Activated CD4-positive, alpha-beta T cell treated with anti-CD3 and anti-CD28 coated beads, Interleukin-2, amount 10 ng/mL, durations not matched to agents 7 days and 5 days (primary cell): ENCODE measurements around the gene SLC8A1. TPM values are rescaled to one million over a fixed set of nuclear protein-coding genes. Genes with fewer than 3 reads are reported as not detected.

ENCODE experiments used
- CTCF ChIA-PET: fragments of 350-600 bp; sonication (Branson Sonifier 250); formaldehyde crosslinking; loops from one replicate; lab custom pipeline; 2021; ENCODE audit warnings: antibody characterized with exemption; lab: Charles Lee
- POLR2A ChIA-PET: fragments of 350-600 bp; sonication (Branson Sonifier 250); formaldehyde crosslinking; loops from one replicate; lab custom pipeline; 2021; ENCODE audit warnings: antibody characterized with exemption; lab: Charles Lee
- DNase-seq: peaks from one replicate; pipeline ENCODE4 v3.0.0-alpha.2; 2020
- H3K27ac Mint-ChIP-seq: one replicate; pipeline ENCODE4 v1.8.0; 2021; ENCODE audit warnings: mild to moderate bottlenecking, moderate library complexity, mixed read lengths
- H3K27me3 Mint-ChIP-seq: one replicate; pipeline ENCODE4 v1.8.0; 2021; ENCODE audit warnings: mixed read lengths
- H3K36me3 Mint-ChIP-seq: one replicate; pipeline ENCODE4 v1.8.0; 2021; ENCODE audit warnings: low read depth, mixed read lengths
- H3K4me1 Mint-ChIP-seq: one replicate; pipeline ENCODE4 v1.8.0; 2021; ENCODE audit warnings: mixed read lengths
- H3K4me3 Mint-ChIP-seq: one replicate; pipeline ENCODE4 v1.8.0; 2021; ENCODE audit warnings: mild to moderate bottlenecking, moderate library complexity, mixed read lengths
- H3K9me3 Mint-ChIP-seq: one replicate; pipeline ENCODE4 v1.8.0; 2021; ENCODE audit warnings: mixed read lengths
- total RNA-seq, 2 experiments: library from RNA; stranded (reverse); gene quantifications; one replicate each; pipeline ENCODE4 v1.2.3, GENCODE V29; 2021

Gene SLC8A1
- total RNA-seq, 2 experiments from 2014 or later: 0.50 to 0.56 TPM

GRCh38 chr2:40348665-40349064, 103.2 kb downstream of the SLC8A1 start:
- POLR2A ChIA-PET: no interaction called here
- no peak for DNase-seq
- Mint-ChIP-seq H3K4me1 (no peaks in the 10 kb centered on the region), H3K36me3 (no peaks in the 10 kb centered on the region), H3K4me3 (no peak overlapping the region), H3K27ac (no peak overlapping the region), H3K9me3 (no peaks in the 10 kb centered on the region), H3K27me3 (no peaks in the 10 kb centered on the region)
- CTCF ChIA-PET: no interaction called here

DNA sequence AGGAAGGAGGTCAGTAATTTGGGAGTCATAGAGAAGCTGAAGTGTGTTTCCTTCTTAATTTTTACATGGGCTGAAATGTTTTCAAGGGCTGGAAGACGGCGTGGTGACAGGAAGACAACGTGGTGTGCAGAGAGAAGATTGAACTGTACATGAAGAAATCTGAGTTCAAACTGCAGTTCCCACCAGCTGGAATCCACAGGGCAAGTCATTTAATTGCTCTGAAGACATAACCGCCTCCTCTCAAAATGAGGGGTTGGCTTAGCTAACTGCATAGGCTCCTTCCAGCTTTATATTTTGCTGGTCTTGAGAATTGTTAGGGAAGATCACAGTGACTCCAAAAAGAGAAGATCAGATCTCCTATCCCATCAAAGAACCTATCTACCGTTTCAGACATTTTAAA, 103.9 kb downstream of the SLC8A1 start:
- Mint-ChIP-seq H3K4me1 (no peaks in the 10 kb centered on the region), H3K27ac (no peak overlapping the region), H3K27me3 (no peaks in the 10 kb centered on the region), H3K36me3 (no peaks in the 10 kb centered on the region), H3K4me3 (no peak overlapping the region), H3K9me3 (no peaks in the 10 kb centered on the region)
- no peak for DNase-seq
- ChIA-PET POLR2A (no interaction called here), CTCF (interaction anchor here (0.6 kb wide), 1 partner anchor 754 kb away, joined by 5 read pairs; no protein-coding TSS in a partner anchor)

DNA sequence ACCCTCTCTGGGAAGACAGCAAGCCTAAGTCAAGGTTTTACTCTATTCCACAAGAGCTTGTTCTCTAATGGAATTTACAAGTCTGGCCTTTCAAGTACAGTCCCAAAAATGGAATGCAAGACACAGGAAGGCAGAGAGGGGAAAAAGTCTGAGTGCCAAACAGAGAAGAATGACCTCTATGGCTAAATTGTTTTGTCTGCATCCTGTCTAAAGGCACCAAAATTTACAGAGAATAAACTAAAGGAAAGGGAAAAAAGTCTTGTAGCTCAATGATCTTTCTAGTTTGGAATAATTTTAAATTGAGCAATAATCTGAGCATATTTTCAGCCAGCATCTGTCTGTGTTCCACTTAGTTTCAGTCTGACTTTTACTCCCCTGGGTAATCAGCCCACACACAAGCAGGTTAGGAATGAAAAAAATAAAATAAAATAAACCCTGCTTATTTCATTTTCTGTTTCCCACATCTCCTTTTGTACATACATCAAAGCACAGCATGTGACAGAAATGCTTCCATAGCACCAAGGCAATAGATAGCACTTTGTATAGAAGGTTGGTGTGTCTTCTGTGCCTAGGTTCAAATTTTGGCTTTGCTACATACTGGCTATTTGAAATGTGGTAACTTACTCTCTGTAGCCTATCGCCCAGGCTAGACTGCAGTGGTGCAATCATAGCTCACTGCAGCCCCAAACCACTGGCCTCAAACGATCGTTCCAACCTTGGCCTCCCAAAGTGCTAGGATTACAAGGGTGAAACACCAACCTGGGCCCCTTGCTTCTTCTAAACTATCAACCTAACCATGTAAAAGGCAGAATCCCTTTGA, 105.1 kb downstream of the SLC8A1 start:
- no peaks in the 10 kb centered on the region for H3K9me3 Mint-ChIP-seq
- ChIA-PET CTCF (no interaction called here), POLR2A (no interaction called here)
- no peak overlapping the region for H3K4me3 Mint-ChIP-seq
- no peaks in the 10 kb centered on the region for H3K4me1 Mint-ChIP-seq
- no peaks in the 10 kb centered on the region for H3K36me3 Mint-ChIP-seq
- H3K27ac Mint-ChIP-seq: no peak overlapping the region
- no peaks in the 10 kb centered on the region for H3K27me3 Mint-ChIP-seq
- DNase-seq: no peak

- Mint-ChIP-seq H3K27ac (no peak overlapping the region), H3K9me3 (no peaks in the 10 kb centered on the region), H3K4me1 (no peaks in the 10 kb centered on the region), H3K27me3 (no peaks in the 10 kb centered on the region), H3K4me3 (no peak overlapping the region), H3K36me3 (no peaks in the 10 kb centered on the region)
- CTCF ChIA-PET: no interaction called here
- no peak for DNase-seq
- POLR2A ChIA-PET: no interaction called here
These were observed 107.5 kb downstream of the SLC8A1 start for GRCh38 chr2:40344364-40344763.

DNA sequence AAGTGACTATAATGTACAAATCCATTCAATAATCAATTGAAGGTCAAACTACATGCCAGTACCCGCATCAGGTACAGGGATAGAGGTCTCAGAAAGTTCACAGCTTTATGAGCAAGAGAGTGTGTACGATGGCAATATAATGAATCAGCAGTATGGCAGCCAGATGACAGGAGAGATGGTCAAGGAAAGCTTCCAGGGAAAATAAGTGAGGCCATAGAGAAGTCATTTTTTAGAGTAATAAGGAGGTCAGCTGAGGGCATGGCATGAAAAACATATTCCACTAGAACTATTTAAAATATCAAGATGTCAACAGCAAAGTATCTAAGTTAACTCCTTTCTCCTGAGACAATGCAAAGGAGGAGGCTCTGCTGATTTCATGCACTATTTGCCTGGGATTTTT, 108.0 kb downstream of the SLC8A1 start:
- CTCF ChIA-PET: no interaction called here
- no peaks in the 10 kb centered on the region for H3K4me1 Mint-ChIP-seq
- H3K4me3 Mint-ChIP-seq: no peak overlapping the region

DNA sequence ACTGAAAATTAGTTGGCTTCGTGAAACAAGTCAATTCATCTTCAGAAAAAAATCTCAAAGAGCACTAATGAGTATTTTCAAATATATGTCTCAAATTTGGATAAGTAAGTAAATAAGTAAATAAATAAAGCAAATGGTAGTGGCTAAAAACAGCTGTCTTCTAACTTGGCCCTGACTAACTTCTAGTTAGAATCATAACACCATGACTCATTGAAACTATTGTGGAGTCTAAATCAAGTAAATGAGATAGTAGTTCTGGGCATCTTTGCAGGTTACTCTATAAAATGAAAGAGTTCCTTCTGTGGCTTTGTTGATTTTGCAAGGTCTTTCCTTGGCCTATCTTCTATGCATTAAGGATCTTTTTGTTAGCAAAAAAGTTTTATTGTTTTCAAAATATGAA, 110.7 kb downstream of the SLC8A1 start:
- POLR2A ChIA-PET: no interaction called here
- CTCF ChIA-PET: no interaction called here
- no peaks in the 10 kb centered on the region for H3K4me1 Mint-ChIP-seq
- no peaks in the 10 kb centered on the region for H3K27me3 Mint-ChIP-seq
- H3K9me3 Mint-ChIP-seq: no peaks in the 10 kb centered on the region
- no peak overlapping the region for H3K4me3 Mint-ChIP-seq
- H3K27ac Mint-ChIP-seq: no peak overlapping the region
- no peak for DNase-seq
- no peaks in the 10 kb centered on the region for H3K36me3 Mint-ChIP-seq

More for the DNA sequence above, 108.0 kb downstream of the SLC8A1 start:
- Mint-ChIP-seq H3K36me3 (no peaks in the 10 kb centered on the region), H3K27me3 (no peaks in the 10 kb centered on the region), H3K27ac (no peak overlapping the region), H3K9me3 (no peaks in the 10 kb centered on the region)
- POLR2A ChIA-PET: no interaction called here
- no peak for DNase-seq

- DNase-seq: no peak
- Mint-ChIP-seq H3K4me1 (no peaks in the 10 kb centered on the region), H3K4me3 (no peak overlapping the region), H3K36me3 (no peaks in the 10 kb centered on the region), H3K9me3 (no peaks in the 10 kb centered on the region), H3K27ac (no peak overlapping the region), H3K27me3 (no peaks in the 10 kb centered on the region)
- ChIA-PET POLR2A (no interaction called here), CTCF (no interaction called here)
These were observed 112.9 kb downstream of the SLC8A1 start for GRCh38 chr2:40339026-40339425.

- H3K27me3 Mint-ChIP-seq: no peaks in the 10 kb centered on the region
- no peak for DNase-seq
- H3K27ac Mint-ChIP-seq: no peak overlapping the region
- no peaks in the 10 kb centered on the region for H3K9me3 Mint-ChIP-seq
- H3K4me3 Mint-ChIP-seq: no peak overlapping the region
- H3K4me1 Mint-ChIP-seq: no peaks in the 10 kb centered on the region
- CTCF ChIA-PET: no interaction called here
- H3K36me3 Mint-ChIP-seq: no peaks in the 10 kb centered on the region
- POLR2A ChIA-PET: no interaction called here
These were observed 119.6 kb downstream of the SLC8A1 start for GRCh38 chr2:40332191-40332826.

DNA sequence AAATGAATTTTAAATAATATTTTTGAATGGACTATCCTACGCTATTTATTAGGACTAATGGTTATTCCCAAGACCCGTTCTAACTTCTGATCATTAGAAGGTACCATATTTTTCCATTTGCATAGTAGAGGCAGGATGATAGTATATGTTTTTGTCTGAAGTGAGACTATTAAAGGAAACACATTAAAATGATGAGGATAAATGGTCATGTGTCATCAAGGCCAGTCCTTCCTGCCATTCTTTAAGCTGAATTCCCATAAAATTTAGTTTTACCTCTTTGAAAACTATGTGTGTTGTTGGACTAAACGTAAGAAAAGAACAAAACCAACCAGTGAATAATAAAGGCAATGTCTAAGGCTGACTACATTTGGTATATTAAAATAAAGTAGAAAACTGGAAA, 121.8 kb downstream of the SLC8A1 start:
- no peak for DNase-seq
- H3K27ac Mint-ChIP-seq: no peak overlapping the region
- H3K36me3 Mint-ChIP-seq: no peaks in the 10 kb centered on the region
- ChIA-PET POLR2A (no interaction called here), CTCF (no interaction called here)
- no peaks in the 10 kb centered on the region for H3K4me1 Mint-ChIP-seq
- no peaks in the 10 kb centered on the region for H3K27me3 Mint-ChIP-seq
- no peak overlapping the region for H3K4me3 Mint-ChIP-seq
- H3K9me3 Mint-ChIP-seq: no peaks in the 10 kb centered on the region

DNA sequence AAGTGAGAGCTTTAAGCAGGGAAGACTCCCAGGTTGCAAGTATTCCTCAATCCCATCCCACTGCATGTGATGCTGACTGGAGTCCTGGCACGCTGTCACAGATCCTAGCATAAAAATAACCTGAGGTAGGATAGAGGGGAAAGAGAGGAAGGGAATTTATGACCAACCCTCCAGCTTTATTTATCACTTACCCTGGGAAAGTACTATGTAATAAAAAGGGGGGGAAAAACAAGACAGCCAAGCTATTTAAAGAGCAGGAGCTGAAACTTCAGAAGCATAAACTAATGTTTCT, 122.2 kb downstream of the SLC8A1 start:
- H3K36me3 Mint-ChIP-seq: no peaks in the 10 kb centered on the region
- H3K9me3 Mint-ChIP-seq: no peaks in the 10 kb centered on the region
- no peak overlapping the region for H3K4me3 Mint-ChIP-seq
- DNase-seq: no peak
- ChIA-PET CTCF (no interaction called here), POLR2A (no interaction called here)
- no peaks in the 10 kb centered on the region for H3K4me1 Mint-ChIP-seq
- no peaks in the 10 kb centered on the region for H3K27me3 Mint-ChIP-seq
- H3K27ac Mint-ChIP-seq: no peak overlapping the region

GRCh38 chr2:40325116-40325515, 126.8 kb downstream of the SLC8A1 start:
- POLR2A ChIA-PET: no interaction called here
- H3K4me3 Mint-ChIP-seq: no peak overlapping the region

GRCh38 chr2:40324656-40325055, 127.2 kb downstream of the SLC8A1 start:
- POLR2A ChIA-PET: no interaction called here
- no peaks in the 10 kb centered on the region for H3K4me1 Mint-ChIP-seq
- no peak overlapping the region for H3K4me3 Mint-ChIP-seq
- peaks cover 3% of the 10 kb centered on the region for H3K27me3 Mint-ChIP-seq
- no peaks in the 10 kb centered on the region for H3K36me3 Mint-ChIP-seq
- CTCF ChIA-PET: interaction anchor here (0.6 kb wide), 1 partner anchor 562 kb away, joined by 8 read pairs; no protein-coding TSS in a partner anchor
- no peak overlapping the region for H3K27ac Mint-ChIP-seq
- DNase-seq: no peak
- no peaks in the 10 kb centered on the region for H3K9me3 Mint-ChIP-seq

More at GRCh38 chr2:40325116-40325515, 126.8 kb downstream of the SLC8A1 start:
- H3K27ac Mint-ChIP-seq: no peak overlapping the region
- no peak for DNase-seq
- H3K9me3 Mint-ChIP-seq: no peaks in the 10 kb centered on the region
- no peaks in the 10 kb centered on the region for H3K4me1 Mint-ChIP-seq
- H3K27me3 Mint-ChIP-seq: peaks cover 3% of the 10 kb centered on the region
- CTCF ChIA-PET: no interaction called here
- no peaks in the 10 kb centered on the region for H3K36me3 Mint-ChIP-seq

DNA sequence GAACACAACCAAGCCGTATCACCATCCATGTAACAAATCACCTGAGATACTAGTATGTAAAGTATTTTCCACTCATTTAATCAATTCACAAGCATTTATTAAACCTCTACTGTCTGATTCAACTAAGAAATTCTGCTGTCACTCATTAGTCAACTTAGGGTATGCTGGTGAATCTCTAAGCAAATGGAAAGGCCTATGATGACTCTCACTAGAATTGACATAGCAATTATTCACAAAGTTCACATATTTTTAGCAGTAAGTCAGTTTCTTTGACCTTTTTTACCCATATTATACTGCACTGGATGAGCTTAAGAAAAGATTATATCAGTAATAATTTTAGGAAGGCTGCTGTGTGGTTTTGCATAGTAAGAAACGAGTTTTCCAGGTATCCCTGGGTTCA, 130.1 kb downstream of the SLC8A1 start:
- Mint-ChIP-seq H3K9me3 (no peaks in the 10 kb centered on the region), H3K27me3 (peaks cover 3% of the 10 kb centered on the region), H3K36me3 (no peaks in the 10 kb centered on the region), H3K4me3 (no peak overlapping the region), H3K4me1 (no peaks in the 10 kb centered on the region), H3K27ac (no peak overlapping the region)
- ChIA-PET POLR2A (no interaction called here), CTCF (no interaction called here)
- DNase-seq: no peak
